ENCODE measurements around the gene PRAME.

PRAME gene

GRCh38 chr22:22591348-22592299 lies 32.6 kb upstream of the PRAME start:
- no peaks in the 10 kb centered on the region; the same call in 1 of the 2 replicates for H3K27me3 ChIP-seq
- no peaks in the 10 kb centered on the region for H3K9me3 ChIP-seq
- H3K4me1 ChIP-seq, result no peaks in the 10 kb centered on the region
- no peaks in the 10 kb centered on the region for H3K36me3 ChIP-seq
- DNase-seq, result no peak
- no peak overlapping the region for H3K4me3 ChIP-seq (ENCODE audit: low read depth, low read length)
- no peak for TF ChIP-seq CTCF (IDR thresholded peaks at IDR 0.05; ENCODE audit: low read depth, low read length)

GRCh38 chr22:22590136-22590891 lies 31.2 kb upstream of the PRAME start:
- H3K4me3 ChIP-seq (ENCODE audit: low read depth, low read length), result no peak overlapping the region
- no peaks in the 10 kb centered on the region for H3K36me3 ChIP-seq
- TF ChIP-seq CTCF (IDR thresholded peaks at IDR 0.05; ENCODE audit: low read depth, low read length), result no peak
- H3K4me1 ChIP-seq, result no peaks in the 10 kb centered on the region
- DNase-seq, result no peak
- H3K9me3 ChIP-seq, result no peaks in the 10 kb centered on the region
- H3K27me3 ChIP-seq, result no peaks in the 10 kb centered on the region; the same call in 1 of the 2 replicates

- Histone ChIP-seq H3K4me3 (ENCODE audit: low read depth, low read length) (no peak overlapping the region), H3K27me3 (peaks cover 13% of the 10 kb centered on the region), H3K4me1 (no peaks in the 10 kb centered on the region), H3K9me3 (no peaks in the 10 kb centered on the region), H3K36me3 (no peaks in the 10 kb centered on the region)
- TF ChIP-seq CTCF (IDR thresholded peaks at IDR 0.05; ENCODE audit: low read depth, low read length), result no peak
- no peak for DNase-seq
Observed at GRCh38 chr22:22588485-22589164, 29.6 kb upstream of the PRAME start.

- Histone ChIP-seq H3K36me3 (no peaks in the 10 kb centered on the region), H3K9me3 (no peaks in the 10 kb centered on the region), H3K4me1 (no peaks in the 10 kb centered on the region), H3K27me3 (peaks cover 19% of the 10 kb centered on the region), H3K4me3 (ENCODE audit: low read depth, low read length) (no peak overlapping the region)
- no peak for TF ChIP-seq CTCF (IDR thresholded peaks at IDR 0.05; ENCODE audit: low read depth, low read length)
- no peak for DNase-seq
Observed at GRCh38 chr22:22587577-22588188, 28.6 kb upstream of the PRAME start.

GRCh38 chr22:22584722-22585121 lies 25.7 kb upstream of the PRAME start:
- Histone ChIP-seq H3K4me1 (no peaks in the 10 kb centered on the region), H3K4me3 (ENCODE audit: low read depth, low read length) (no peak overlapping the region), H3K36me3 (no peaks in the 10 kb centered on the region), H3K27me3 (peaks cover 23% of the 10 kb centered on the region), H3K9me3 (no peaks in the 10 kb centered on the region)
- TF ChIP-seq CTCF (IDR thresholded peaks at IDR 0.05; ENCODE audit: low read depth, low read length), result no peak
- DNase-seq, result no peak
